Stimulated activated CD4-positive, alpha-beta T cell treated with anti-CD3 and anti-CD28 coated beads, TNF-alpha, amount 100 ng/mL, for 24 hours (primary cell): ENCODE data around the gene AREG.
"Not testable (repeated sequence)": the region's sequence is repeated elsewhere in the genome, so short reads cannot be mapped to it uniquely, and the experiment has no call there.

Experiments used
- DNase-seq, 3 experiments: peaks; one replicate each; pipeline ENCODE4 v3.0.0-alpha.2; 2020; ENCODE audit warnings: low read depth in 3 of 3

Gene AREG, protein sequence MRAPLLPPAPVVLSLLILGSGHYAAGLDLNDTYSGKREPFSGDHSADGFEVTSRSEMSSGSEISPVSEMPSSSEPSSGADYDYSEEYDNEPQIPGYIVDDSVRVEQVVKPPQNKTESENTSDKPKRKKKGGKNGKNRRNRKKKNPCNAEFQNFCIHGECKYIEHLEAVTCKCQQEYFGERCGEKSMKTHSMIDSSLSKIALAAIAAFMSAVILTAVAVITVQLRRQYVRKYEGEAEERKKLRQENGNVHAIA

DNA sequence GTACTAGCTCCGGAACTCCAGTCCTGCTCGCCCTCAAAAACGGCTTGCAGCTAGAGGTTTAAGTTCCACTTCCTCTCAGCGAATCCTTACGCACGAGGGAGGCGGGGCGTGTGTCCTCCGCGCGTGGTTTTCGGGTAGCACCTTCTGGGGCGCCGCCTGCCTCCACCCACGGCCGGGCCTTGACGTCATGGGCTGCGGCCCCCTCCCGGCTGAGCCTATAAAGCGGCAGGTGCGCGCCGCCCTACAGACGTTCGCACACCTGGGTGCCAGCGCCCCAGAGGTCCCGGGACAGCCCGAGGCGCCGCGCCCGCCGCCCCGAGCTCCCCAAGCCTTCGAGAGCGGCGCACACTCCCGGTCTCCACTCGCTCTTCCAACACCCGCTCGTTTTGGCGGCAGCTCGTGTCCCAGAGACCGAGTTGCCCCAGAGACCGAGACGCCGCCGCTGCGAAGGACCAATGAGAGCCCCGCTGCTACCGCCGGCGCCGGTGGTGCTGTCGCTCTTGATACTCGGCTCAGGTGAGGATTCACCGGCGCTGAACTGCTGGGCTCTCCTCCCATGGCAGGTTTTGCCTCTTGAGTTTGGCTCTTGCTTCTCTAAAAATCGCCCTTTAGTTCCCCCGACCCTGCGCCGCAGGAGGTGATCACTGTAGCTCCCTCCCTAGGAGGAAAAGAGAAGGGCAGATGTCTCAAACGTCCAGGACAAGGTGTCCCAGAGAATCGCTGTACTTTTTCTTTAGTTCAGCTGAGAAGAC lies at the start of gene AREG:
TSS of gene AREG (plus strand) at position 246 of the 752 bp plus-strand sequence. CDS start at position 456, 210 bp downstream.
- peak; percentile 68 to 83 (median 73) for DNase-seq

DNA sequence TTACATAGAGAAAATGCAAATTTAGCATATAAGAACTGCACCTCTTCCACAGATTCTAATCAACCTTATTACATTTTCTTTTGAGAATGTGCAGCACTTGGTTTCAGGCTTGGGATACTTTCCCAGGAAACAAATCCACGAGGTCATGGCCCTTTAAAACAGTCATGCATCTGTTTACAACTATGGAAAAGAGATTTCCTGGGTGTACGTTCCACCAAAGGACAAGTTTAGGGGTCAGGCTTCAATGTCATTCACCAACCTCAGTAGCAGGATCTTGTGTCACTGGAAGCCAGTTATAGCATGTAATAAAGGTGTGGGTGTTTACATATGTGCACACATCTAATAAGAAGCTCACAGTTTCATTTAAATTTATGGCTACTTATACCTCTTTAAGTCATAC lies 49.3 kb upstream of the AREG start:
- no peak for DNase-seq

DNA sequence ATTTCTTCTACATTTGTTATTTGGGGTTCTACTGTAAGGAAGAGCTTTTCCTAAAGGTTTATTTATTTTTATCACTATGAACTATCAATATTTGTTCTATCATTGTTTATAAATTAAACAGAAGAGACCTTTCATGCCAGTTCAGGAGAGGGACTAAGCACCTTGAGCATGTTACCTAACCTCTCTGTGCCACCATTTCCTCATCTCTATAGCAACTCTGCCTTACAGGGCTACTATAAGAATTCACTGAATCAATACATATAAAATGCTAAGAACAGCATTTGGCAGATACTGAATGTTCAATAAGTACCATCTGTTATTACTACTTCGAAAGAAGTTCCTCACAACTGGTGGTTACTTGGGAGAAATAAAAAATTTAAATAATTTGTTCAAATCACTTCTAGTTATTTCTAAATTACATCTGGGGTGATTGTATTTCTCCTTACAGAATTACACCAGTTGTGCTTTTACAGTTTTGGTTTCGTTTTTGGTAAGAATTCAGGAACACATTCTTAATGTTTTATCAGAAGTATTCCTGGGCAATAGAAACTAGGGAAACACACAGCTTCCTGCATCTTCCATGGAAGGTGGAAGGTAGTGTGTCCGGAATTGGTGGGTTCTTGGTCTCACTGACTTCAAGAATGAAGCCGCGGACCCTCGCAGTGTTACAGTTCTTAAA lies 47.0 kb upstream of the AREG start:
- DNase-seq, result no peak

DNA sequence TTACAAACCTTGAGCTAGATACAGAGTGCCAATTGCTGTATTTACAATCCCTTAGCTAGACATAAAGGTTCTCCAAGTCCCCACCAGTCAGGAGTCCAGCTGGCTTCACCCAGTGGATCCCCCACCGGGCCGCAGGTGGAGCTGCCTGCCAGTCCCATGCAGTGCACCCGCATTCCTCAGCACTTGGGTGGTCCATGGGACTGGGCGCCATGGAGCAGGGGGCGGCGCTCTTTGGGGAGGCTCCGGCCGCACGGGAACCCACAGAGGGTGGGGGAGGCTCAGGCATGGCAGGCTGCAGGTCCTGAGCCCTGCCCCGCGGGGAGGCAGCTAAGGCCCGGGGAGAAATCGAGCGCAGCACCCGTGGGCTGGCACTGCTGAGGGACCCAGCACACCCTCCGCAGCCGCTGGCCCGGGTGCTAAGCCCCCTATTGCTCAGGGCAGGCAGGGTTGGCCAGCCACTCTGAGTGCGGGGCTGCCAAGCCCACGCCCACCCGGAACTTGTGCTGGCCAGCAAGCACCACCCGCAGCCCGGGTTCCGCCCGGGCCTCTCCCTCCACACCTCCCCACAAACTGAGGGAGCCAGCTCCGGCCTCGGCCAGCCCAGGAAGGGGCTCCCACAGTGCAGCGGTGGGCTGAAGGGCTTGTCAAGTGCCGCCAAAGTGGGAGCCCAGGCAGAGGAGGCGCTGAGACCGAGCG lies 45.9 kb upstream of the AREG start:
- not testable (repeated sequence) for DNase-seq

DNA sequence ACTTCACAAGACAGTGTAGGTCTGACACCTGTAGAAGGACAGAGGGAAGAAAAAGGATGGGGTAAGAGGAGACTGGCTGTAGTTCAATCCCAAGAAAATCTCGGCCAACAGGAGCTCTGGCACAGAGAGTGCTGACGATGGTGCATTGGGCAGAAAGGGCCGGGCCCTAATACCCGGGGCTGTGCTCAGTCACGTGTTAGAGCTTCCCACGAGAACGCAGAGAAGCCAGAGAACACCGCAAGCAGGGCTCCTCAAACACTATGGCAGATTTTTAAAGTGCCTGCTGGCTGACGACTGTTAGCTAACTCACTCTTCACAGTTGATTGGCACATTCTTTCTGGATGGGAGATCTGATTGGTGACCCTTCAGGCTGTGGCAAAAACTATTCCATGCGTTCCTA lies 44.5 kb upstream of the AREG start:
- no peak for DNase-seq

DNA sequence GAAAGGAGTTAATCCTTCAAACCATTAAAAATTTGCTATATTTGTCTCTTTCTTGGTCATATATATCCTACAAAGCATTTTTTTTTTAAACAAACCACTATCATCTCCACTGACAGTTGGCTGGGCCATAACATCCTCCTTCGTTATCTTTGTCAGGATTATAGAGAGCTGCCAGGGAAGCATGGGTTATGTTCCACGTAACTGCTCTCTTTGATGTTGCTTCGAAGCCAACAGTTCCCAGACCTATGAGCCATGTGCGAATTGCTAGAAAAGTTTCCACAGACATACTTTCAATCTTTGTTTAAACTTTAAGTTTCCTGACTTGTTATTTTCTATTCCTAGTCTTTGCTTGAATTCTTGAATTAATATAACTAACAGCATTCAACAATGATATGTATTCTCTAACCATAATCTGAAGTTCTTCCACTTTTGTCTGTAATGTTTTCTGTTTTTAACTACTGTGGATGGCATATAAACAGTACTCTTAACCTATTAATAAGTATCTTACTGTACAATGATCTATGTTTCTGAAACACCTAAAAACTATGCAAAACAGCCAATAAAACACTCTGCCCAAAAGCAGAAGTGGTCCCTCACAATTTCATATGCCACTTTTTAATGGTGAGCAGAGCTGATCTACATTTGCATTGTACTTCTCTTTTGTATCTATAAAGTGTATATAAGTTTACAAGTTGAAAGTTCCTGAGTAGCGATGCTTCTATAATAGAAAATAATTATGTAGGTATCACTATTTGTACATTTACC lies 42.1 kb upstream of the AREG start:
- no peak for DNase-seq

DNA sequence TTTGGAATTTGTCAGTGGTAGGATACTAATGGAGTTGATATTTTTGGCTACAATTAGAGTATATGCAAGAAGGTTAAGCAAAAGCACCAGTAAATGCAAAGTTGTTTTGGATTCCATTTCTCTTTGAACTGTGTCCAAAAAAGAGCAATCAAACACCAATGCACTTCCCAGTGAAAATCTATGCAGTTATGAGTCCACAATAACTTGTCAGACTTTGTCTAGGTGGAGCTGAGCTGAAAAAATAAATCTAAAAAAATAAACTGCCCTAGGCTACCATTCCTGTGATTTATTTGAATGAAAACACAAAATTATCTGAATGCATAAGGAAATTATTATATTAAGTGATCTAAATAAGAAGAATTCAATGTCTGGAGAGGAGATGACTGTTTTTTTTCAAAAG lies 37.0 kb upstream of the AREG start:
- DNase-seq, result no peak

DNA sequence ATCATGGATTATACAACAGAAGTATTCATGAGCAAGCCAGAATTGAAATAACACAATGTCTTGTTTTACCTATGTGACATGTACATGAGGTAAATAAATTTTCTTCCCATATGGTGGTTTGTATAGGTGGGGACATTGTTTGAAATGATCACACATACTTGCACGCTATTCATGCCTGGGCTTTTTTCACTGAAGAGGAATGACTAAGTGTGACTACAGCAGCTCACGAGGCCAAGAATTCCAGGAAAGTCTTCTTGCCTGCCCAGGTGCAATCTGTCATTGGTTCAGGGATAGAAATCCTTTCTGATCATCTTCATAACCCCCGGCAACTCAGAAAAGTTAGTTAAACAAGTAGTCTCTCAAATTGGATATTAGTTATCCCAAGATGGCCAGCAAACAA lies 36.3 kb upstream of the AREG start:
- DNase-seq, result no peak

DNA sequence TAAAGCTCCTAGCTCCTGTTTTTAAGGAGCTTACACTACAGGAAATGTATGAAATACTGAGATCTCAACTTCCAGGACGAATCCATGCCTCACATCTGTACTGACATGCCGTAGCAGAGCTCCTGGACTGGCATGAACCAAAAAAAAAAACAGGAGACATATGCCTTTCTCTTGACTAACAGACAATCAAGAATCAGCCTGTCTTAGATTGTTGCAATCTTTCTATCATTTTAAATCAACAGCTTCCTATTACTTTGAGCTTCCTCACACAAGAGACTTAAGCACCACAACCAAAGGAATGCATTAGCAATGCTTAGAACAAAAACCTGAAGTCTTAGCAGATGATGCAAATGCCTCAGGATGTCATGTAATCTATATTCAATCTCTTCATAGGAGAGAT lies 34.7 kb upstream of the AREG start:
- DNase-seq, result no peak

DNA sequence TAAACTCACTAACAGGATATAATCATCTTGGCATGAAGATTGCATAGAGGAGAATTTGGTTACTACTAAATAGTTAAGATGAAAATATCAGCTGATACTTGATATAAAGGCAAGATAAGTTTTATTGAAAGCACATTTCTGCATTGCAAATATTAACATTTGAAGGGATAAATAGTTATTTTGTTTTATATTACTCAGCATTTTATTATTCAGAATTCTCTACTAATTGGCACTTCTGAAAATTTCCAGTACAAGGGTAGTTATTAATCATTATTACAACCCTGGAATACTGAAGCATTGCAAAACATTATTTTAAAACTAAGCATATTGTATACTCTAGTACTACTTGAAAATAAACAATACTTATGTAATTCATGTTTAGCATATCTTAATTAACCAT lies 32.7 kb upstream of the AREG start:
- DNase-seq, result no peak

DNA sequence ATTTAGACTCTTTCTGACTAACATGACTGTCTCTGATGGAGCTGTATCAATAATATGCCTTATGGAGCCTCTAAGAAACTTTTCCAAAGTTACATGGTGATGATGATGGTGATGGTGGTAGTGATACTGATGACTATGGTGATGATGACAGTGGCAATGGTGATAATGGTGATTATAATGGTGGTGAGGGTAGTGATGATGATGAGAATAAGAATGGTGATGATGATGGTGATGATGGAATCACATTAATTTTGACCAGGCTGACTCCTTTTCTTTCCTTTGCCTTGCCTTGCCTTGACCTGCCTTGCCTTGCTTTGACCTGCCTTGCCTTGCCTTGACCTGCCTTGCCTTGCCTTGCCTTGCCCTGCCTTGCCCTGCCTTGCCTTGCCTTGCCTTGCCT lies 31.7 kb upstream of the AREG start:
- DNase-seq, result no peak

DNA sequence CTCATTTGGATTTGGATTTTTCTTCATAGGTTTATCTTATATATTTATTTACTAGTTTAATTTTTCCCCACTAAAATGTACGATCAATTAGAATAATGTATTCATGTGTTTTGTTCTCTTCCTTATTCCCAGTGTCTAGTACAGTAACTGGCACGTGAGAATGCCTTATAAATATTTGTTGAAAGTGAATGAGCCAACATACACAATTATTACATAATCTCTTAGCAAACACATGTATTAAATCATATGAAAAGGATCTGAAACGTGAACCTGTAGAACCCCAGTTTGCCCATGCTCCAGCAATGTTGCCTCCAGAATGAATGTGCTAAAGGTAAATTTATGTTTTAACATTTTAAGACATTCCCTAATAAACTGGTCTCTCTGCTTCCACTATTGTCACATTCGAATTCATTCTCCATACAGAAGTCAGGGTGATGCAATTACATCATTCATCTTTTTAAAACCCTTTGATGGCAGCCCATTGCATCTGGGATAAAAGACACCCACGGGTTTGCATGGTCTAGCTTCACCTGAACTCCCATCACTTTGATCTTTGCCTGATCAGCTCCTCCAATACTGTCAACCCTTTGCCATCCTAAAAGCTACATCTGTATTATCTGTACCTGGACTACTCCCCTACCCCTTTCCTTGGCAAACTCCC lies 30.7 kb upstream of the AREG start:
- no peak for DNase-seq

DNA sequence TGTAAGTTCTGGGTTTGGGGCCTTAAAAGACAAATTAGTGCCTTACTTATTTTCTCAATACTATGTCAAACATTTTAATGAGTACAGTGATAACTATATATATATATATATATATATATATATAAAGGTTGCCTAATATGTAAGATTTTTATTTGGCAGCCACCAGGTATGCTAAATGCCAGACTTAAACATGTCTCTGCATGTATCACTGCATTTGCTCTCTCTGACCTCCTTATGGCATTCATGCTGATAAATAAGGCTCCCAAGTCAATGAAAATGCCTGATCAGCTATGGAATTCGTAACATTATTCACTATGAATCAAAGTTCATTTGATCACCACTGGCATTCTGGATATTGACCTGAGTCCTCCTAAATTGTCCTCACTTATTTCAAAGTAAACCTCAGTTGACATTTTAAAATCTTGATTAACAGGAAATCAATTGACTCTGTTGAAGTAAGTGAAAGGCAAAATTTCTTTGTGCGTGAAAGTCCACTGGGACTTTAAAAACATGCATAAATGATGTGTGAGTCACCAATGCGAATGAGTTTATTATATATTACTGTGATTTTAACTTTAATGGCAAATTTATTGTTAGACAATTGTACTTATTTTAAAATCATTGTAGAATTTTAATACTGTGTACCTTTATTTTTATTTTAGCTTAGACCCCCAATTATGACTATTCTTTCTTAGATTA lies 29.2 kb upstream of the AREG start:
- no peak for DNase-seq

DNA sequence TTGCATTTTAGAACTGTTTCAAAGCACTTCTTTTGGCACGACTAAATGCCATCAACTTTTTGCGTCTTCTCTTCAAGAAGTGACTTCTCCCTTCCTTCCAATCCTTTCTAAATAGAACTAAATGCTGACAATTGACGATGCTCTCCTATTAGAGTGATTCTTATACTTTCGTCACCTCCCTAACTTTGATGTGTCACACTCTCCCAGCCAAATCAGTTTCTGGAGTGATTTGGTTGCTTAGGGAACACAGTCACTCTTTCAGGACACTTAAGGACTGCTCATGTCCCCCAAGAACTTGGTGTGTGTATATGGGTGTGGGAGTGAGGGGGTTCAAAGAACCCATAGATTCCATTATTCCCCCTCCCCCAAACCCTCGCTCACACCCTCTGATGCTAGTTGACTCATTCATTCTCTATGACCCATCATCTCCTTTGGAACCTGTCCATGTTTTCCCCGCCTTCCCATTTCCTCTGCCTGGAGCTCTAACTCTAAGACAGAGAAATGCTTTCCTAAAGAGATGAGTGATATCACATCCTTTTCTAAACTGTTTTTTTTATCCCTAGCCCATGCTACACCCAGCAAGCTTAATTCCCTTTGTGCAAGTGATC lies 26.8 kb upstream of the AREG start:
- DNase-seq, result no peak

DNA sequence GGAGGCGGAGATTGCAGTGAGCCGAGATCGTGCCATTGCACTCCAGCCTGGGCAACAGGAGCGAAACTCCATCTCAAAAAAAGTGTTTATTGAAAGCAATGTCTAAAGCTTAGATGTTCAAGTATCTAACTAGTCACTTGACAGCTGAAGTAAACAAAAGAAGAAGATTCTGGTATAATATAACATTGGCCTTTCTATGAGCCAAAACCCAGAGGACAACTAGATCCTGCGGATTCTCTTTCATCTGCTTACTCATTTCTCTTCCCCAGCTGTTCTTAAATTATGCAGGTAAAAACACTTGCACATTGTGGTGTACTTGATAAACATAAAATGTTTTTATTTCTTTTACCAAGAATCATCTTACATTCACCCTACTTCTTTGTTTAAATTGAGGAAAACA lies 24.1 kb upstream of the AREG start:
- DNase-seq, result no peak

DNA sequence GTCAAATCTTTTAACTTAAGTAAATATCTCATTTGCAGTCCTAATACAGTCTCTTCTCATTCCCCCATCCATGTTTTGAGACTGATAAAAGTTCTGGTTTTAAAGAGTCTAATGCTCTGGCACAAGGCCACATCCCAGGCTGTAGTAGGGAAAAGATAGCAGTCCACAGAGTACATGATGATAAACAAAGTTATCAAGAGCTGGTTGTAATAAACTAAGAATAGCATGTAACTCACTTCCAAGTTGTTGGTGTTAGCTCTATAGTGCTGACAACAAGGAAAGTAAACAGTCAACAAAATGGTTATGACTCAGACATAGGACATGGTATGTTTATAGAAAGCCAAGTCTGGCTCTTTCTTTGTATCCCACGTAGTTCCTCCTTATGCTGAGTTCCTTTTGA lies 21.8 kb upstream of the AREG start:
- no peak for DNase-seq

DNA sequence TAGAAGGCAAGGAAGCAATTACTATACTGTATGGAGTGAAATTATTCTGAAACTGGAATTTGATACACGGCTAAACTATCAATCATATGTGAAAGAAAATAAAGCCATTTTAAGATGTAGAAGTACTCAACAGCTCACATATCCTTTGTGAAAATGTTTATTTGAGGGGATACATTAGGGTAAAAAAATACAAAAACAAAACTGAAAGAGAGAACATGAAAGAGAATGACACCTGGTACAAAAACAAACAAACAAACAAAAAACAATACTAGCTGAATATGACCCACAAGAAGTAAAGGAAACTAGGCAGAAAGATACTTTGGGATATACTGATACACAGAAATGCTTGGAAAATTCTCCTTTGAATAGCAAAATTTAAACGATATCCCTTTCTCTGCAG lies 20.8 kb upstream of the AREG start:
- no peak for DNase-seq

DNA sequence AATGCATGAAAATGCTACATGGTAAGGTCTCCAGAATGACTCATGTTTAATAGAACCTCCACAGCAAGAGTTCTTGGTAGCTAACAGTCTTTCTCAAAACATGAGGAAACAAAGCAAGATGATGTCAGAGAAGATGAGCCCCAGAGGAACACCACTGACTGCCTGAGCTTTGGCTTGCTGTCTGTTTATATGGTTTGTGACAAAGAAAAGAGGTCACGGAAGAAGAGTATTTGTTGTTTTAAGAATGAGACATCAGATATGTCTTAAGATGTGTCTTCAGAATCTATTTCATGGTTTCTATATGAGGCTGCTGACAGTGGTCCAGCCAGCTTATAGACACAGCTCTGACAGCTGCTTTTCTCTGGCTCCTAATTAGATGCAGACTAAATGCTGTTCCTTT lies 18.8 kb upstream of the AREG start:
- DNase-seq, result no peak

DNA sequence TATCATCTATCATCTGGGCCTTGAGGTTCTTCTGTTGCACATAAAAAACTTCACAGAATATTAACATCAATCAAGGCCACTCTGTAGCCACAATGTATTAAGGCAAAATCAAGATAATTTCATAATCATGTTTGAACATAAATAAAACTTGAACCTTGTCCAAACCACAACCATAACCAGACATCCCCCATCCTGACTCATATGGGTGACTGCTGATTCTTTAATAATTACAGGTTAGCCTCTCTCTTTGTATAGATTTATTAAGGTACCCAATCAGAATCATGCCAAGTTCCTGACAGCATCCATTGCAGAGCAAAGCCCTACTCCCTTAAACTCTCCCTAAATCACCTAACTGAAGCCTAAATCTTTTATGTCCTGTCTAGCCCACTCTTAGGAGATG lies 16.7 kb upstream of the AREG start:
- DNase-seq, result no peak
